Neural progenitor cell (in vitro differentiated cells): ENCODE results near the gene LIMS2. TPM values are rescaled to one million over a fixed set of nuclear protein-coding genes. Genes with fewer than 3 reads are reported as not detected.

Experiments used
- DNase-seq: peaks from one replicate; pipeline ENCODE4 v3.0.0-alpha.2; 2016; ENCODE audit warnings: low spot score
- H2AFZ ChIP-seq: fragments of 200-600 bp; sonication (generic); replicated peaks from 2 replicates; pipeline ENCODE4 v1.6.1; 2016; ENCODE audit warnings: antibody characterized with exemption
- H3F3A ChIP-seq: fragments of 200-600 bp; sonication (generic); 2 replicates; pipeline ENCODE4 v1.6.1; 2016; ENCODE audit warnings: antibody characterized with exemption, low read depth
- H3K27ac ChIP-seq: fragments of 200-600 bp; sonication (generic); 2 replicates; pipeline ENCODE4 v1.5.1; 2016; ENCODE audit warnings: mild to moderate bottlenecking
- H3K27me3 ChIP-seq: fragments of 200-600 bp; sonication (generic); 2 replicates; pipeline ENCODE4 v1.6.1; 2016; ENCODE audit warnings: mild to moderate bottlenecking, moderate library complexity
- H3K36me3 ChIP-seq: fragments of 200-600 bp; sonication (generic); 2 replicates; pipeline ENCODE4 v1.5.1; 2016
- H3K4me1 ChIP-seq: fragments of 200-600 bp; sonication (generic); 2 replicates; pipeline ENCODE4 v1.6.1; 2016; ENCODE audit warnings: mixed run types
- H3K4me2 ChIP-seq: fragments of 200-600 bp; sonication (generic); 2 replicates; pipeline ENCODE4 v1.6.1; 2016
- H3K4me3 ChIP-seq: fragments of 200-600 bp; sonication (generic); 2 replicates; pipeline ENCODE4 v1.5.1; 2016
- H3K79me2 ChIP-seq: fragments of 200-600 bp; sonication (generic); 2 replicates; pipeline ENCODE4 v1.6.1; 2016; ENCODE audit warnings: low read depth
- H3K9ac ChIP-seq: fragments of 200-600 bp; sonication (generic); 2 replicates; pipeline ENCODE4 v1.6.1; 2016
- H3K9me3 ChIP-seq: fragments of 200-600 bp; sonication (generic); 2 replicates; pipeline ENCODE4 v1.5.1; 2016; ENCODE audit warnings: low read depth
- H4K20me1 ChIP-seq: fragments of 200-600 bp; sonication (generic); 2 replicates; pipeline ENCODE4 v1.6.1; 2016; ENCODE audit warnings: low read depth
- H3K27ac Mint-ChIP-seq: 3 replicates; pipeline ENCODE4 v1.8.0; 2021; ENCODE audit warnings: mixed read lengths
- H3K27me3 Mint-ChIP-seq: 2 replicates; pipeline ENCODE4 v1.8.0; 2022; ENCODE audit warnings: low read depth, mild to moderate bottlenecking, inconsistent platforms, moderate library complexity, mixed read lengths; ENCODE audit not compliant: insufficient read depth
- H3K36me3 Mint-ChIP-seq: 3 replicates; pipeline ENCODE4 v1.8.0; 2021; ENCODE audit warnings: mixed read lengths
- H3K4me1 Mint-ChIP-seq: 3 replicates; pipeline ENCODE4 v1.8.0; 2021; ENCODE audit warnings: mixed read lengths
- H3K4me3 Mint-ChIP-seq: 3 replicates; pipeline ENCODE4 v1.8.0; 2021; ENCODE audit warnings: mild to moderate bottlenecking, moderate library complexity, mixed read lengths
- H3K9me3 Mint-ChIP-seq: 3 replicates; pipeline ENCODE4 v1.8.0; 2020; ENCODE audit warnings: mixed read lengths
- EZH2 ChIP-seq: fragments of 200-600 bp; sonication (generic); IDR thresholded peaks from 2 replicates; pipeline ENCODE4 v1.6.1; 2017; ENCODE audit warnings: antibody characterized with exemption, mild to moderate bottlenecking, moderate library complexity
- EZH2phosphoT487 ChIP-seq: fragments of 200-600 bp; sonication (generic); IDR thresholded peaks from 2 replicates; pipeline ENCODE4 v1.6.1; 2017; ENCODE audit warnings: antibody characterized with exemption
- total RNA-seq: library from RNA; depleted of rRNA; stranded (reverse); fragments of >200 nt; gene quantifications from 2 replicates; pipeline ENCODE4 v1.2.3, GENCODE V29; 2015; ENCODE audit warnings: low replicate concordance
- TF ChIP-seq, protein P1 (sequence below): fragments of 200-600 bp; sonication (generic); IDR thresholded peaks from 2 replicates; pipeline ENCODE4 v1.5.1; 2017; ENCODE audit warnings: antibody characterized with exemption, mild to moderate bottlenecking

LIMS2 gene
- total RNA-seq, 1 donor from 2014 or later: not detected

DNA sequence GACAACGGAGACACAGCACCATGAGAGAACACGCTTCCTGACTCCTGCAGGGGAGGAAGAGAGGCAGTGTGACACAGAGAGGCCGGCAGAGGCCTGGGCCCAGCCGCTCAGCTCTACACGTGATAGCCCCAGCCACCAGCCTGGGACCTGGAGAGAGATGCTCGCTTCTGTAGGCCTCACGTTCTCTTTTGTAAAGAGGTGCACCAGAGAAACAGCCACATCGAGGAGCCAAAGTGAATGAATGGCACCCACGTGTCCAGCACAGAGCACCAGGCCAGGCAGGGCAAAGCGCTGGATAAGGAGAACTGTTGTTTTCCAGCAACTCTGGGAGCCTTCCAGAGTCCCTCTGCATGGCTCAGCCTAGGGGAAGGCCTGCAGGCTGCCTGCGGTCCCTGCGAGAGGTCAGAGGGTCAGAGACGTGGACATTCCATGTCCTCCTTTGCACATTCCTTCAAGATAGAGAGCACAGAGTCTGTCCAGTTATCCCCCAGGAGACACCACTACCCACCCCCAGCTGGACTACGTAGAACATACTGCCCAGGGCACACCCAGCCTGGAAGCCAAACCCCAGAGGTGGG lies 14.2 kb downstream of the LIMS2 start:
- Histone ChIP-seq H3K9me3 (no peaks in the 10 kb centered on the region), H3K27ac (no peak overlapping the region), H3K9ac (no peak overlapping the region), H3K4me2 (no peak overlapping the region), H3K79me2 (no peaks in the 10 kb centered on the region), H3K4me3 (no peak overlapping the region), H4K20me1 (no peaks in the 10 kb centered on the region), H3K36me3 (no peaks in the 10 kb centered on the region), H3K27me3 (peaks cover 36% of the 10 kb centered on the region), H2AFZ (no peak overlapping the region), H3F3A (no peaks in the 10 kb centered on the region), H3K4me1 (peaks cover 5% of the 10 kb centered on the region)
- Mint-ChIP-seq H3K27me3 (peaks cover 22% of the 10 kb centered on the region), H3K9me3 (no peaks in the 10 kb centered on the region), H3K36me3 (no peaks in the 10 kb centered on the region), H3K4me1 (peaks cover 14% of the 10 kb centered on the region), H3K4me3 (no peak overlapping the region), H3K27ac (peak overlapping the region; percentile 66)
- no peak for DNase-seq
- TF ChIP-seq EZH2phosphoT487 (no peak), EZH2 (no peak)
- TF ChIP-seq, protein P1, sequence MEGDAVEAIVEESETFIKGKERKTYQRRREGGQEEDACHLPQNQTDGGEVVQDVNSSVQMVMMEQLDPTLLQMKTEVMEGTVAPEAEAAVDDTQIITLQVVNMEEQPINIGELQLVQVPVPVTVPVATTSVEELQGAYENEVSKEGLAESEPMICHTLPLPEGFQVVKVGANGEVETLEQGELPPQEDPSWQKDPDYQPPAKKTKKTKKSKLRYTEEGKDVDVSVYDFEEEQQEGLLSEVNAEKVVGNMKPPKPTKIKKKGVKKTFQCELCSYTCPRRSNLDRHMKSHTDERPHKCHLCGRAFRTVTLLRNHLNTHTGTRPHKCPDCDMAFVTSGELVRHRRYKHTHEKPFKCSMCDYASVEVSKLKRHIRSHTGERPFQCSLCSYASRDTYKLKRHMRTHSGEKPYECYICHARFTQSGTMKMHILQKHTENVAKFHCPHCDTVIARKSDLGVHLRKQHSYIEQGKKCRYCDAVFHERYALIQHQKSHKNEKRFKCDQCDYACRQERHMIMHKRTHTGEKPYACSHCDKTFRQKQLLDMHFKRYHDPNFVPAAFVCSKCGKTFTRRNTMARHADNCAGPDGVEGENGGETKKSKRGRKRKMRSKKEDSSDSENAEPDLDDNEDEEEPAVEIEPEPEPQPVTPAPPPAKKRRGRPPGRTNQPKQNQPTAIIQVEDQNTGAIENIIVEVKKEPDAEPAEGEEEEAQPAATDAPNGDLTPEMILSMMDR: no peak

DNA sequence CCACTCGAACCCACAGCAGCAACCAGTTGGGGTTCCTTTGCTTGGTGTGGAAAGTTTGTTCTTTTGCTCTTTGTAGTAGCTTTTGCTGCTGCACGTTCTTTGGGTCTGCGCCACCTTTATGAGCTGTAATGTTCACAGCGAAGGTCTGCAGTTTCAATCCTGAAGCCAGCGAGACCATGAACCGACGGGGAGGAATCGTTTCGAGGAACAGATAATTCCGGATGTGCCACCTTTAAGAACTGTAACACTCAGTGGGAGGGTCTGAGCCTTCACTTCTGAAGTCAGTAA lies 15.1 kb downstream of the LIMS2 start:
- TF ChIP-seq EZH2 (no peak), EZH2phosphoT487 (no peak)
- TF ChIP-seq, protein P1: no peak
- H3K4me3 Mint-ChIP-seq: no peak overlapping the region
- Histone ChIP-seq H3K36me3 (no peaks in the 10 kb centered on the region), H3K79me2 (no peaks in the 10 kb centered on the region), H3K9me3 (no peaks in the 10 kb centered on the region), H3K4me2 (no peak overlapping the region), H3K4me1 (peaks cover 14% of the 10 kb centered on the region), H4K20me1 (no peaks in the 10 kb centered on the region), H3K9ac (no peak overlapping the region), H3K4me3 (no peak overlapping the region), H2AFZ (no peak overlapping the region), H3K27me3 (peaks cover 27% of the 10 kb centered on the region), H3K27ac (no peak overlapping the region), H3F3A (peaks cover 8% of the 10 kb centered on the region)
- DNase-seq: no peak
- H3K27ac Mint-ChIP-seq: no peak overlapping the region
- peaks cover 23% of the 10 kb centered on the region for H3K4me1 Mint-ChIP-seq
- H3K9me3 Mint-ChIP-seq: no peaks in the 10 kb centered on the region
- H3K27me3 Mint-ChIP-seq: peaks cover 17% of the 10 kb centered on the region
- H3K36me3 Mint-ChIP-seq: no peaks in the 10 kb centered on the region

DNA sequence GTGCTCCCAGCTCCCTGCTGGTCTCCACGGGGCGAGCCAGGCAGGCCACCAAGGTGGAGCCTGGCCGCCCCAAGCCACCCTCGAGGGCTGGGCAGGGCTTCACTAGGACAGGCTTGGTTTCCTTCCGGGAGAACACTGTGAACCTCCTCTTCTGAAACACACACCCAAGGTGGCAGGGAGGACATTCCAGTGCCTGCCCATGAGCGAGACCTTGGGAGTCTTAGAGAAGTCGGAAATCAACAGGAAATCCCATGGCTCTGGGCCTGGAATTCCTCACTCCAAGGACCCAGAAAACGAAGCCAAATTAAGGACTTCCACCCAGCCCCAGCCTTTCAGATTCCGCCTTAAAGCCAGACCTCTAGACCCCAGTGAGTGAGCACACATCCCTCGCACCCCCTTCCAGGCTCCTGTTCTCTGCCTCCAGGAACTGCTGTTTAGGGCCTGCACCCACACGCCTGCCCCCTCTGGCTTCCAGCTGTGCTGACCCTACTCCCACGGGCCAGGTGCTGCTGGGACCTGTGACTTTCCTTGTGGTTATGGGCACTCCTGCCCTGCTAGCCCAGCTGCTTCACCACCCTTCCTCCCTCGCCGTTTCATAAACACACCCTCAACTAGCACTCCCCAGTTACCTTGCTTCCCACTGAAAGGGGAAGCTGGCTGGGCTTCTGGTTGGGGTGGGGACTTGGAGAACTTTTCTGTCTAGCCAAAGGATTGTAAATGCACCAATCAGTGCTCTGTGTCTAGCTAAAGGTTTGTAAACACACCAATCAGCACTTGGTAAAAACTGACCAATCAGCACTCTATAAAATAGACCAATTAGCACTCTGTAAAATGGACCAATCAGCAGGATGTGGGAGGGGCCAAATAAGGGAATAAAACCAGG lies 15.7 kb downstream of the LIMS2 start:
- H3K4me2 ChIP-seq: no peak overlapping the region
- Mint-ChIP-seq H3K9me3 (no peaks in the 10 kb centered on the region), H3K36me3 (no peaks in the 10 kb centered on the region), H3K4me3 (no peak overlapping the region), H3K27me3 (peaks cover 12% of the 10 kb centered on the region), H3K27ac (peak overlapping the region; percentile 60), H3K4me1 (peaks cover 29% of the 10 kb centered on the region)
- H3K9me3 ChIP-seq: no peaks in the 10 kb centered on the region
- H3K79me2 ChIP-seq: no peaks in the 10 kb centered on the region
- no peak overlapping the region for H3K9ac ChIP-seq
- no peak overlapping the region for H2AFZ ChIP-seq
- H4K20me1 ChIP-seq: no peaks in the 10 kb centered on the region
- H3K4me1 ChIP-seq: peaks cover 18% of the 10 kb centered on the region
- H3F3A ChIP-seq: peaks cover 12% of the 10 kb centered on the region
- H3K4me3 ChIP-seq: no peak overlapping the region
- H3K27ac ChIP-seq: no peak overlapping the region
- no peak for TF ChIP-seq EZH2phosphoT487
- DNase-seq: no peak
- no peaks in the 10 kb centered on the region for H3K36me3 ChIP-seq
- H3K27me3 ChIP-seq: peaks cover 21% of the 10 kb centered on the region
